Suprapubic skin (tissue), 4 donors: ENCODE results near the gene RTEL1. TPM values are rescaled to one million over a fixed set of nuclear protein-coding genes. Genes with fewer than 3 reads are reported as not detected.
A peak's percentile ranks its signal among the peaks of the same experiment; 100 is the strongest.

Source experiments
- DNase-seq, 2 donors: peaks; one replicate each; pipeline ENCODE4 v3.0.0-alpha.2; 2019; ENCODE audit warnings: low spot score in 2 of 2
- H3K27ac ChIP-seq: fragments of 200-600 bp; sonication (generic); one replicate; pipeline ENCODE4 v1.5.1; 2019
- H3K27me3 ChIP-seq: fragments of 200-600 bp; sonication (generic); one replicate; pipeline ENCODE4 v1.5.1; 2019
- H3K36me3 ChIP-seq: fragments of 200-600 bp; sonication (generic); one replicate; pipeline ENCODE4 v1.5.1; 2019
- H3K4me1 ChIP-seq: fragments of 200-600 bp; sonication (generic); one replicate; pipeline ENCODE4 v1.5.1; 2019
- H3K4me3 ChIP-seq: fragments of 200-600 bp; sonication (generic); one replicate; pipeline ENCODE4 v1.5.1; 2019; ENCODE audit warnings: mild to moderate bottlenecking
- H3K9me3 ChIP-seq: fragments of 200-600 bp; sonication (generic); one replicate; pipeline ENCODE4 v1.5.1; 2019
- EP300 ChIP-seq: sonication (generic); formaldehyde crosslinking; IDR thresholded peaks from one replicate; pipeline ENCODE4 v1.6.1; 2017; ENCODE audit warnings: antibody characterized with exemption
- POLR2A ChIP-seq, 2 donors: fragments of 450-650 bp; IDR thresholded peaks; one replicate each; pipeline ENCODE4 v1.6.1; 2017; ENCODE audit warnings: antibody characterized with exemption in 2 of 2, mild to moderate bottlenecking in 2 of 2, moderate library complexity in 2 of 2
- POLR2AphosphoS5 ChIP-seq, 3 donors: sonication (generic); formaldehyde crosslinking; IDR thresholded peaks; one replicate each; pipeline ENCODE4 v1.6.1; 2017; ENCODE audit warnings: antibody characterized with exemption in 3 of 3
- WGBS: methylation state at CpG from one replicate; pipeline ENCODE4 v1.1.5; 2018; 5-methylcytosine and 5-hydroxymethylcytosine counted together
- total RNA-seq, 4 donors: library from RNA; depleted of rRNA; stranded (reverse); fragments of >200 nt; gene quantifications; one replicate each; pipeline ENCODE4 v1.1.0, GENCODE V29; 2016
- TF ChIP-seq, protein P1 (sequence below), 2 donors: fragments of 200-600 bp in 1 of 2; fragments of 450-650 bp in 1 of 2; sonication (generic) in 1 of 2; IDR thresholded peaks; one replicate each; pipeline ENCODE4 v1.5.1; 2016 to 2019; ENCODE audit warnings: antibody characterized with exemption in 2 of 2, mild to moderate bottlenecking in 1 of 2, moderate library complexity in 1 of 2

RTEL1 gene
- total RNA-seq, 4 donors from 2014 or later: 6.9 to 26.6 (median 13.9) TPM

DNA sequence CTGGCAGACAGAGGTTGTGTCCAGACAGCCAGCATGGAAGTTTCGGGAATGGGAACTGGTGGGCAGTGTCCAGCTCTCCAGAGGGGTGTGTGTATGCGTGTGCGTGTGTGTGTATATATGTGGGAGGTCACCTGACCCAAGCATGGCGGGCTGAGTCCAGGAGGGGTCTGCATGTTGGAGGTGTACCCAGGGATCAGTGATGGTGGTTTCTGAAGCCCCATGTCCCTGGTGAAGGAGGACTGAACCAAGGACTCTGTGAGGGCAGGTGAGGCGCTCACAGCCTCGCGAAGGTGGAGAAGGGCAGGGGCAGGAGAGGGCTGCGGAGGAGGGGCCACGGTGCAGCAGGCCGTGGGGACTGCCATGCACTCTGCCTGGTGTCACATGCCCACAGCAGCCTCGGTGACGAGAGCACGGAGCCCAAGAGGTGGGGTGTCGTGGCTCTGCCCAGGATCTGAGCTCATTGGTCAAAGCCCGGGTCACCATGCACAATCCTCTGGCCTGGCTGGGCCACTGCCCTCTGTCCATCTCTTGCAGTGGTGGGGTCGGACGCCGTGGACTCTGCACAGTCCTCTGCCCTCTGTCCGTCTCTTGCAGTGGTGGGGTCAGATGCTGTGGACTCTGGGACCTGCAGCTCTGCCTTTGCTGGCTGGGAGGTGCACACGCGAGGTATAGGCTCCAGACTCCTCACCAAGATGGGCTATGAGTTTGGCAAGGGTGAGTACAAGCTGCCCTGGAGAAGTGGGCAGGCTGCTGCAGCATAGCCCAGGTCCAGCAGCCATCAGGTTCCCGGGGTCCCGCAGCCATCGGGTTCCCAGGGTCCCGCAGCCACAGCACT lies 76.2 kb downstream of the RTEL1 start:
- WGBS: 97% methylated on average over 14 of the region's 25 CpGs
- Histone ChIP-seq H3K9me3 (no peaks in the 10 kb centered on the region), H3K36me3 (peaks cover 36% of the 10 kb centered on the region), H3K4me3 (no peak overlapping the region), H3K27ac (no peak overlapping the region), H3K27me3 (no peaks in the 10 kb centered on the region), H3K4me1 (peaks cover 36% of the 10 kb centered on the region)
- peak in 1 of 2 donors; percentile 52 for DNase-seq
- no peak for TF ChIP-seq EP300
- TF ChIP-seq, protein P1, sequence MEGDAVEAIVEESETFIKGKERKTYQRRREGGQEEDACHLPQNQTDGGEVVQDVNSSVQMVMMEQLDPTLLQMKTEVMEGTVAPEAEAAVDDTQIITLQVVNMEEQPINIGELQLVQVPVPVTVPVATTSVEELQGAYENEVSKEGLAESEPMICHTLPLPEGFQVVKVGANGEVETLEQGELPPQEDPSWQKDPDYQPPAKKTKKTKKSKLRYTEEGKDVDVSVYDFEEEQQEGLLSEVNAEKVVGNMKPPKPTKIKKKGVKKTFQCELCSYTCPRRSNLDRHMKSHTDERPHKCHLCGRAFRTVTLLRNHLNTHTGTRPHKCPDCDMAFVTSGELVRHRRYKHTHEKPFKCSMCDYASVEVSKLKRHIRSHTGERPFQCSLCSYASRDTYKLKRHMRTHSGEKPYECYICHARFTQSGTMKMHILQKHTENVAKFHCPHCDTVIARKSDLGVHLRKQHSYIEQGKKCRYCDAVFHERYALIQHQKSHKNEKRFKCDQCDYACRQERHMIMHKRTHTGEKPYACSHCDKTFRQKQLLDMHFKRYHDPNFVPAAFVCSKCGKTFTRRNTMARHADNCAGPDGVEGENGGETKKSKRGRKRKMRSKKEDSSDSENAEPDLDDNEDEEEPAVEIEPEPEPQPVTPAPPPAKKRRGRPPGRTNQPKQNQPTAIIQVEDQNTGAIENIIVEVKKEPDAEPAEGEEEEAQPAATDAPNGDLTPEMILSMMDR (IDR thresholded peaks at IDR 0.05): no peak
- TF ChIP-seq POLR2A (IDR thresholded peaks at IDR 0.05): no peak
- no peak for TF ChIP-seq POLR2AphosphoS5 (IDR thresholded peaks at IDR 0.05)

- WGBS: 86% methylated on average over 20 of the region's 48 CpGs
- Histone ChIP-seq H3K4me3 (no peak overlapping the region), H3K36me3 (peaks cover 33% of the 10 kb centered on the region), H3K9me3 (no peaks in the 10 kb centered on the region), H3K4me1 (peaks cover 36% of the 10 kb centered on the region), H3K27me3 (no peaks in the 10 kb centered on the region), H3K27ac (no peak overlapping the region)
- TF ChIP-seq, protein P1 (IDR thresholded peaks at IDR 0.05): no peak
- TF ChIP-seq EP300: no peak
- no peak for TF ChIP-seq POLR2A (IDR thresholded peaks at IDR 0.05)
- TF ChIP-seq POLR2AphosphoS5 (IDR thresholded peaks at IDR 0.05): no peak
- no peak for DNase-seq
These were observed 77.1 kb downstream of the RTEL1 start for GRCh38 chr20:63734946-63735858.

- Histone ChIP-seq H3K27me3 (no peaks in the 10 kb centered on the region), H3K4me1 (peaks cover 43% of the 10 kb centered on the region), H3K4me3 (peak within 1 kb of the TSS; percentile 53), H3K36me3 (peaks cover 31% of the 10 kb centered on the region), H3K27ac (peak within 1 kb of the TSS; percentile 4), H3K9me3 (no peaks in the 10 kb centered on the region)
- DNase-seq: peak; percentile 60 to 79
- TF ChIP-seq POLR2AphosphoS5 (IDR thresholded peaks at IDR 0.05) (no peak), EP300 (no peak), POLR2A (IDR thresholded peaks at IDR 0.05) (no peak)
- TF ChIP-seq, protein P1 (IDR thresholded peaks at IDR 0.05): no peak
- WGBS: 58% methylated on average over 14 of the region's 31 CpGs
These were observed 78.0 kb downstream of the RTEL1 start, which contains the start of gene LIME1 for GRCh38 chr20:63735859-63736718. TSS of gene LIME1 (plus strand) at chr20:63736664. CDS start at chr20:63737550, 886 bp downstream.

DNA sequence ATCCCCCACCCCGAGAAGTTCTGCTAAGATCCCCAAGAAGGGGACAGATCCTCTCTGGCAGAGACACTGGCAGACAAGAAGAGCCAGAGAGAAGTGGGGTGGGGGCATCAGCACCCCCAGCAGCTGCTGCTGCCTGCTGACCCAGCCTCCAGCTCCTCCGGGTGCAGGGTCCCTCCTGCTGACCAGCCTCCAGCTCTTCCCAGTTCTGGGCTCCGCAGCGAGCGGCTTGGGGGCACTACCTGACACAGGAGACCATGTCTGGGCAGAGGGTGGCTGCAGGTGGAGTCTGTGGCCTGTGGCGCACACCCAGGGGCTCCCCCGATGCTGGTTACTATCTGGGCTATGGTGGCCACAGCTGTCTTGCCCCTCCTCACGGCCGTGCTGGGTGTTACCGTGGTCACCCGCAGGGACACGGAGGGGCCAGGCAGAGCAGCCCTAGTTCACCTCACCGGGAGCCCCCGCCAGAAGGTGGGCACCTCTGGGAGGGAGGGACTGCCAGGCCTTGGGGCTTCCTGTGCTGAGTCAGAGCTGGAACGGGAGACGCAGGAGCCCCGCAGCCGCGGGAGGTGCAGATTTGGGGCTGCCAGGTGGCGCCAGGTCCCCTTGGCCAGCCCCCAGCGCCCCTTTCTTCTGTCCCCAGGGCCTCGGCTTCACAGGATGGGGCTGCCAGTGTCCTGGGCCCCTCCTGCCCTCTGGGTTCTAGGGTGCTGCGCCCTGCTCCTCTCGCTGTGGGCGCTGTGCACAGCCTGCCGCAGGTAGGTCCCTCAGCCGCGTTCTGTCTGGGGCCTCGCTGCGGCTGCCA lies 79.0 kb downstream of the RTEL1 start:
- no peaks in the 10 kb centered on the region for H3K27me3 ChIP-seq
- H3K27ac ChIP-seq: peak overlapping the region; percentile 4
- H3K4me3 ChIP-seq: peak overlapping the region; percentile 53
- no peak for DNase-seq
- 53% methylated on average over 2 of the region's 30 CpGs for WGBS
- H3K9me3 ChIP-seq: no peaks in the 10 kb centered on the region
- H3K4me1 ChIP-seq: peaks cover 53% of the 10 kb centered on the region
- H3K36me3 ChIP-seq: peaks cover 35% of the 10 kb centered on the region
- no peak for TF ChIP-seq POLR2A (IDR thresholded peaks at IDR 0.05)
- TF ChIP-seq, protein P1 (IDR thresholded peaks at IDR 0.05): no peak
- no peak for TF ChIP-seq EP300
- no peak for TF ChIP-seq POLR2AphosphoS5 (IDR thresholded peaks at IDR 0.05)
